Spinal cord (tissue), 10 donors: ENCODE results near the gene AKAP10. TPM values are rescaled to one million over a fixed set of nuclear protein-coding genes. Genes with fewer than 3 reads are reported as not detected.
A peak's percentile ranks its signal among the peaks of the same experiment; 100 is the strongest.
"Not testable (repeated sequence)": the region's sequence is repeated elsewhere in the genome, so short reads cannot be mapped to it uniquely, and the experiment has no call there.

Experiments
- DNase-seq, 6 donors: peaks; one replicate each; pipeline versions ENCODE4 v3.0.0 to v3.0.0-alpha.2; 2013 to 2015; ENCODE audit warnings: low spot score in 6 of 6, low read depth in 4 of 6
- H3K27ac ChIP-seq: one replicate; pipeline ENCODE4 v1.5.1; 2013; ENCODE audit warnings: low read depth, low read length, control low read depth
- H3K27me3 ChIP-seq: one replicate; pipeline ENCODE4 v1.6.1; 2013; ENCODE audit warnings: low read length; ENCODE audit not compliant: control insufficient read depth, insufficient read depth
- H3K36me3 ChIP-seq: one replicate; pipeline ENCODE4 v1.6.1; 2013; ENCODE audit warnings: low read length; ENCODE audit not compliant: control insufficient read depth, insufficient read depth
- H3K4me1 ChIP-seq: one replicate; pipeline ENCODE4 v1.6.1; 2013; ENCODE audit warnings: low read length; ENCODE audit not compliant: control insufficient read depth, insufficient read depth
- H3K4me3 ChIP-seq: one replicate; pipeline ENCODE4 v1.5.1; 2013; ENCODE audit warnings: low read depth, low read length, control low read depth
- H3K9me3 ChIP-seq: one replicate; pipeline ENCODE4 v1.6.1; 2013; ENCODE audit warnings: low read length; ENCODE audit not compliant: control insufficient read depth, insufficient read depth
- WGBS: methylation state at CpG from one replicate; pipeline ENCODE4 v1.1.5; 2013; ENCODE audit warnings: missing lambda C conversion rate; ENCODE audit not compliant: insufficient coverage; 5-methylcytosine and 5-hydroxymethylcytosine counted together
- long read RNA-seq, 4 donors: transcript quantifications; one replicate each; lab custom pipeline, GENCODE V29; 2026
- polyA plus RNA-seq, 2 donors: library from polyadenylated mRNA; unstranded; fragments of 120-200 nt; gene quantifications; one replicate each; pipeline ENCODE4 v1.2.1, GENCODE V29; 2013; ENCODE audit not compliant: insufficient read length in 2 of 2
- total RNA-seq, 2 donors: library from RNA; depleted of rRNA in 1 of 2; stranded (reverse); fragments of 120-200 nt in 1 of 2; fragments of >200 nt in 1 of 2; gene quantifications; one replicate each; pipeline versions ENCODE4 v1.2.3 to v1.2.4, GENCODE V29; 2013 to 2014
- donor health status: healthy.

AKAP10 gene, protein sequence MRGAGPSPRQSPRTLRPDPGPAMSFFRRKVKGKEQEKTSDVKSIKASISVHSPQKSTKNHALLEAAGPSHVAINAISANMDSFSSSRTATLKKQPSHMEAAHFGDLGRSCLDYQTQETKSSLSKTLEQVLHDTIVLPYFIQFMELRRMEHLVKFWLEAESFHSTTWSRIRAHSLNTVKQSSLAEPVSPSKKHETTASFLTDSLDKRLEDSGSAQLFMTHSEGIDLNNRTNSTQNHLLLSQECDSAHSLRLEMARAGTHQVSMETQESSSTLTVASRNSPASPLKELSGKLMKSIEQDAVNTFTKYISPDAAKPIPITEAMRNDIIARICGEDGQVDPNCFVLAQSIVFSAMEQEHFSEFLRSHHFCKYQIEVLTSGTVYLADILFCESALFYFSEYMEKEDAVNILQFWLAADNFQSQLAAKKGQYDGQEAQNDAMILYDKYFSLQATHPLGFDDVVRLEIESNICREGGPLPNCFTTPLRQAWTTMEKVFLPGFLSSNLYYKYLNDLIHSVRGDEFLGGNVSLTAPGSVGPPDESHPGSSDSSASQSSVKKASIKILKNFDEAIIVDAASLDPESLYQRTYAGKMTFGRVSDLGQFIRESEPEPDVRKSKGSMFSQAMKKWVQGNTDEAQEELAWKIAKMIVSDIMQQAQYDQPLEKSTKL
- total RNA-seq (10 to 100 TPM; 30.8 to 39.3 TPM), polyA plus RNA-seq (10 to 100 TPM; 24.5 to 25.0 TPM)
- long read RNA-seq, donor 1, full-length matches to known transcripts = 1 of 1 reads
- long read RNA-seq, donor 1, partial matches to known transcripts = 0 of 1 reads
- long read RNA-seq, donor 1, other reads (novel, unspliced or antisense) = 0 of 1 reads
- long read RNA-seq, donor 2, full-length matches to known transcripts = 2 of 2 reads
- long read RNA-seq, donor 2, partial matches to known transcripts = 0 of 2 reads
- long read RNA-seq, donor 2, other reads (novel, unspliced or antisense) = 0 of 2 reads
- long read RNA-seq, donor 3, full-length matches to known transcripts = 1 of 1 reads
- long read RNA-seq, donor 3, partial matches to known transcripts = 0 of 1 reads
- long read RNA-seq, donor 3, other reads (novel, unspliced or antisense) = 0 of 1 reads
- long read RNA-seq, donor 4, full-length matches to known transcripts = 4 of 4 reads
- long read RNA-seq, donor 4, partial matches to known transcripts = 0 of 4 reads
- long read RNA-seq, donor 4, other reads (novel, unspliced or antisense) = 0 of 4 reads

DNA sequence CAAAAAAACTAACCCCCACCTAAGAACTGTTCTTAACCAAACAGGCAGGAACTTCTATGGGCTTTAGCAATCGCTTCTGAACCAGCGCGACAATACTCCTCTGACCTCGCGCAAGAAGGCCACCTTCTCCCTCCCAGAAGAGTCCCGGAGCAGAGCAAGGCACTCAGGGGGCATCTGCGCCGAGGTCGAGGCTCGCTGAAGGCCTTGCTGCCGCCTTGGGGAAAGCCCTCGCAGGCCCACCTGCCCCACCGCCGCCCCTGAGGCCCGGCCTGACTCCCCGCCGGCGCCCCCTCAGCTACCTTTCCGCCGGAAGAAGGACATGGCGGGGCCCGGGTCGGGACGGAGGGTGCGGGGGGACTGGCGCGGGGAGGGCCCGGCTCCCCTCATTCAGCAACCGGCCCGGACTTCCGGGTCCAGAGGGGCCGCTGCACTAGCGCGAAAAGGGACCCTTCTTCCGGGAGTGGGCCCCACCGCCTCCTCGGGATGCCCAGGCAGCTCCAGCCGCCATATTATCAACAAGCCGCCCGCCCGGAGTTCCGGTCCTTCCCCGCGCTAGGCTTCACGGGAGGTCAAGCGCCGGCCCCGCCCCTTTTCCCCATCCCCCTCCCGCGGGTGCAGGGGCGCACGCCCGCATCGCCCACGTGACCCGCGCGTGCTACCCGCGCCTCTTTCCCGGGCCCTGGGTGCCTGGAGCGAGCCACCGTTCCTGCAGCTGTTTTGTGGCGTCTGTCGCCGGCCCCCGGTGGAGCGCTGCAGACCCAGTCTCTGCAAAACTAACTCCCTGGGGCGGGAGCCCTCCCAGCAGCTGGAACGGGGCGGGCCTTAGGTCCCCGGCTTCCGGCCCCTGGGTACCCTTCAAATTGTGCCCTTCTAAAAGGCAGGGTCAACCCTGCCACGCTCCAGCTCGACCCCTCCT is at the start of gene AKAP10:
TSS of gene AKAP10 (minus strand) at position 536 of the 916 bp plus-strand sequence. CDS start at position 387, 149 bp downstream.
- peak within 1 kb of the TSS; percentile 84 for H3K4me3 ChIP-seq
- under 1% methylated on average over 75 of the region's 75 CpGs for WGBS
- peaks cover 20% of the 10 kb centered on the region for H3K4me1 ChIP-seq
- peak; percentile 74 to 98 (median 83) for DNase-seq
- no peaks in the 10 kb centered on the region for H3K9me3 ChIP-seq
- no peaks in the 10 kb centered on the region for H3K36me3 ChIP-seq
- no peaks in the 10 kb centered on the region for H3K27me3 ChIP-seq
- H3K27ac ChIP-seq = peak within 1 kb of the TSS; percentile 93

DNA sequence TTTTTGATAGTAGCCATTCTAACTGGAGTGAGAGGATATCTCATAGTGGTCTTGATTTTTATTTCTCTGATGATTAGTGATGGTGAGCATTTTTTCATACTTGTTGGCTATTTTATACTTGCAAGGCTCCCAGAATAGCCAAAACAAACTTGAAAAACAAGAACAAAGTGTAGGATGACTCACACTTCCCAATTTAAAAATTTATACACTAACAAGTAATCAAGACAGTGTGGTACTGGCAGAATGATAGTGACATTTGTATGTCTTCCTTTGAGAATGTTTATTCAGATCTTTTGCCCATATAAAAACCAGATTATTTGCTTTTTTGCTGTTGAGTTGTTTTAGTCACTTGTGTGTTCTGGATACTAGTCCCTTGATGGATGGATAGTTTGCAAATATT is 49.3 kb upstream of the AKAP10 start:
- Histone ChIP-seq H3K4me1 (no peaks in the 10 kb centered on the region), H3K36me3 (no peaks in the 10 kb centered on the region), H3K27ac (no peak overlapping the region), H3K4me3 (no peak overlapping the region), H3K9me3 (no peaks in the 10 kb centered on the region), H3K27me3 (no peaks in the 10 kb centered on the region)
- DNase-seq = no peak

DNA sequence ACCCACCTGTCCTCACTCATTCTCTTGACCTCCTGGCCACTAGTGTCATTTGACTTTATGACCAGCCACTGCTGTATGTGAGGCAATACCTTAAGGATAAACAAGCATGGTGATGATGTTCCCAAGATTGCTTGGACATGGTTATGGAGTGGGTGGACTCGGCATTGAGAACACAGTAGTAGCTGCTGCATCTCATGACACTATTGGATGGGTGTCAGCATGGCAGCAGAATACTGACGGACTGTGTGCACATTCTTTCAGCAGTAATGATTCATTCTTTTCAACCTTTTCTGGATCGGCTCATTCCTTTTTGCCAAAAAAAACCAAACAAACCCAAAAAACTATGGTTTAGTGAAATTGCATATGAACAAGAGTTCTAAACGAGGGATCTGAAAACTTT is 45.1 kb upstream of the AKAP10 start:
- H3K4me1 ChIP-seq = no peaks in the 10 kb centered on the region
- WGBS = 83% methylated on average over 1 of the region's 4 CpGs
- no peak overlapping the region for H3K27ac ChIP-seq

DNA sequence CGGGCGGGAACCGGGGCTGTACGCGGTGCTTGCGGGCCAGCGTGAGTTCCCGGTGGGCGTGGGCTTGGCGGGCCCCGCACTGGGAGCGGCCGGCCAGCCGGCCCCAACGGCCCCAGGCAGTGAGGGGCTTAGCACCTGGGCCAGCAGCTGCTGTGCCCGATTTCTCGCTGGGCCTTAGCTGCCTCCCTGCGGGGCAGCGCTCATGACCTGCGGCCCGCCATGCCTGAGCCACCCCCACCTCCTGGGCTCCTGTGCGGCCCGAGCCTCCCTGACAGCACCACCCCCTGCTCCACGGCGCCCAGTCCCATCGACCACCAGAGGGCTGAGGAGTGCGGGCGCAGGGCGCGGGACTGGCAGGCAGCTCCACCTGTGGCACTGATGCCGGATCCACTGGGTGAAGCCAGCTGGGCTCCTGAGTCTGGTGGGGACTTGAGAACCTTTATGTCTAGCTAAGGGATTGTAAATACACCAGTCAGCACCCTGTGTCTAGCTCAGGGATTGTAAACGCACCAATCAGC is 38.9 kb upstream of the AKAP10 start:
- not testable (repeated sequence) for H3K36me3 ChIP-seq, H3K4me3 ChIP-seq, H3K9me3 ChIP-seq, H3K4me1 ChIP-seq, H3K27me3 ChIP-seq, H3K27ac ChIP-seq, DNase-seq
- WGBS = 95% methylated on average over 32 of the region's 32 CpGs

More for the DNA sequence above, 45.1 kb upstream of the AKAP10 start:
- Histone ChIP-seq H3K36me3 (no peaks in the 10 kb centered on the region), H3K9me3 (no peaks in the 10 kb centered on the region), H3K4me3 (no peak overlapping the region), H3K27me3 (no peaks in the 10 kb centered on the region)
- DNase-seq = no peak

DNA sequence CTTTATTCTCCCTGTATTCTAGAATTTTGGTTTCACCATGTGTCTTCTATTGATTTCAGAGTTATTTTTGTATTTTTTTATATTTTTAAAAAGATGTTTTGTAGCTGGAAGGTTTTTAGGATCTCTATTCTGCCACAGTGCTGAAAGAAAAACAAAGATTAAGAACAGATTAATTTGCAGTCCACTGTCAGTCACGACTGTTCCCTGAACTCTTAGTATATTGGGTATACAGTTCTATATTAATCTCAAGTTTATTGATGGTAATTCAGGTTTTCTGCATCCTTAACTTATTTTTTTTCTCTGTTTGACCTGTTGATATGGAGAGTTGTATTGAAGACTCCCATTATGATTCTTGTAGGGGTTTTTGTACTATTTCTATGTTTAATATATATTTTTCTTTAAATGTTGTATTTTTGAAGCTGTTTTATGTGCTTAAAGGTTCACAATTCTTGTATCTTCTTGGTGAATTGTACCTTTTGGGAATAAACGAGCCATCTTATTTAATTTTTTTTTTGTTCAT is 34.4 kb upstream of the AKAP10 start:
- H3K4me3 ChIP-seq = no peak overlapping the region
- WGBS = no CpG with 5 or more reads among the region's 2 CpGs

DNA sequence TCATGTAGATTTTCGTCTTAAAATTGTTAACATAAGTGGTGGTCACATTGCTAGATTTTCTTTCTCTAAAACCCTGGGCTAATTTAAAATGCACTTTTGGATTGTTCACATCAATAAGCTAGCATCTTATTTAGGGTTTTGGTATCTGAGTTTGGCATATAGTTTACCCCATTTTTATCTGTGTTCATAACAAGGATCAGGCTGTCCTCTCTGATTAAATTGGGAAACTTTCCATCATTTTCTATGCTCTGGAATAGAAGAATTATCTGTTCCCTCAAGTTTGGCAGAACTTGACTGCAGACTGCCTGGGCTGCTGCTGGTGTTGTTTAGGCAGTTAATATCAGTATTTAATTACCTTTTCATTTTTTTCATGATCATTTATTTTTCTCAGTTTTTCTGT is 33.3 kb upstream of the AKAP10 start:
- Histone ChIP-seq H3K27ac (no peak overlapping the region), H3K4me1 (peaks cover 9% of the 10 kb centered on the region)

More for the DNA sequence above, 34.4 kb upstream of the AKAP10 start:
- DNase-seq = no peak
- Histone ChIP-seq H3K4me1 (peaks cover 9% of the 10 kb centered on the region), H3K27me3 (peaks cover 15% of the 10 kb centered on the region), H3K36me3 (no peaks in the 10 kb centered on the region), H3K27ac (no peak overlapping the region), H3K9me3 (no peaks in the 10 kb centered on the region)

DNA sequence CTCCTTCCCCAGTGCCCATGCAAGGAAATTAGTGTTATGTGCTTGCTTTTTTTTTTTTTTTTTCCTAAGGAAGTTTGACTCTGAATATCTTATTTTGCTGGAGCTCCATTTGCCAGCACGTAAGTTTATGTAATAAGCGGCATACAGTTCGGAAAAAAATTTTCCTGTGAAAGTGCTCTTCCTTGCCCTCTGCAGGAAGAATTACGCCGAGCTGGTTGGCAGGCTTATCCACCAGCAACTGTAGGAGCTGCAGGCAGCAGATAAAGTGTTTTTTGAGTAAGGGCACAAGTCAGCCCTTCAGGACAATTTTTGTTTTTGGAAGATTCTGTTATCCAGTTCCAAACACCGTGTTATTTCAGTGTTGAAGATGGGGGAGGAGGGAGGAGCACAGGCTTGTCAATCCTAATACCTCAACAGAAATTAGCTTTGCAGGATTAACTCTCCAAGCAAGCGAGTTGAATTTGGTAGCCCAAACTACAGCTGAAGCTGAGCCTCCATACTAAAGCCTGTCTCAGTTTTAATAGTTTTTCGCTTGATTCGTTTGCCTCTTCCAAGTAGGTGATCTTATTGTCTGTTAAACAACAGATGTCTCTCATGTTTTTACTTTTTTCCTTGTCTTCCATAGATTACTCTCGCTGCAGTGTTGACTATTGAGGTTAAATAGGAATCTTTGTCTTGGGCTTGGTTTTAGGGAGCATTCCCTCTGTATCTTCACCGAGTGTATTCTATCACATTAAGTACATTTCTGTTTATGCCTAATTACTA is 32.7 kb upstream of the AKAP10 start:
- Histone ChIP-seq H3K4me3 (peak overlapping the region; percentile 21), H3K27ac (no peak overlapping the region), H3K27me3 (peaks cover 18% of the 10 kb centered on the region), H3K36me3 (no peaks in the 10 kb centered on the region), H3K9me3 (no peaks in the 10 kb centered on the region), H3K4me1 (peaks cover 9% of the 10 kb centered on the region)
- 8% methylated on average over 6 of the region's 11 CpGs for WGBS
- peak in 3 of 6 donors; percentile 51 to 92 (median 85) for DNase-seq

More for the DNA sequence above, 33.3 kb upstream of the AKAP10 start:
- no peaks in the 10 kb centered on the region for H3K36me3 ChIP-seq
- no peak overlapping the region for H3K4me3 ChIP-seq
- H3K27me3 ChIP-seq = peaks cover 18% of the 10 kb centered on the region
- WGBS = 80% methylated on average over 1 of the region's 1 CpG
- no peak for DNase-seq
- H3K9me3 ChIP-seq = no peaks in the 10 kb centered on the region
